HepG2 (cell line): Measurements from ENCODE around the gene CRYGS. TPM values are rescaled to one million over a fixed set of nuclear protein-coding genes. Genes with fewer than 3 reads are reported as not detected.

Experiments used
- AGO2 ChIP-seq: fragments of 200-400 bp; formaldehyde crosslinking; optimal IDR thresholded peaks from 2 replicates; pipeline ENCODE3; 2017; ENCODE audit warnings: mild to moderate bottlenecking, low read depth, low read length, moderate library complexity
- EP300 ChIP-seq, 3 experiments: sonication (generic) in 1 of 3; formaldehyde crosslinking in 1 of 3; IDR thresholded peaks; 2 replicates each; pipeline versions ENCODE4 v1.5.1 to v1.6.1; 2011 to 2020; ENCODE audit warnings: low read depth in 2 of 3, low read length in 2 of 3, borderline replicate concordance in 1 of 3, improper control_type of control experiment in 1 of 3, mild to moderate bottlenecking in 1 of 3, missing genetic modification reagents in 1 of 3, moderate library complexity in 1 of 3
- FOXC1 ChIP-seq: sonication (generic); formaldehyde crosslinking; IDR thresholded peaks from 2 replicates; pipeline ENCODE4 v1.8.0; 2022; ENCODE audit warnings: mild to moderate bottlenecking, missing genetic modification reagents, borderline replicate concordance
- HNRNPLL ChIP-seq: fragments of 200-400 bp; formaldehyde crosslinking; IDR thresholded peaks from 2 replicates; pipeline ENCODE4 v1.6.1; 2017; ENCODE audit warnings: mild to moderate bottlenecking, low read depth, low read length; ENCODE audit not compliant: poor library complexity, severe bottlenecking
- ISX ChIP-seq: sonication (generic); formaldehyde crosslinking; conservative IDR thresholded peaks from 2 replicates; pipeline ENCODE4 v1.5.0; 2020; ENCODE audit warnings: missing genetic modification reagents
- MAX ChIP-seq: IDR thresholded peaks from 2 replicates; pipeline ENCODE4 v1.6.1; 2012; ENCODE audit warnings: inconsistent platforms
- NFIC ChIP-seq: IDR thresholded peaks from 2 replicates; pipeline ENCODE4 v1.6.1; 2012; ENCODE audit warnings: mild to moderate bottlenecking, low read length, inconsistent platforms
- RARA ChIP-seq: IDR thresholded peaks from 2 replicates; pipeline ENCODE4 v1.6.1; 2016; ENCODE audit warnings: missing genetic modification reagents, missing compliant biosample characterization
- REL ChIP-seq: sonication (generic); formaldehyde crosslinking; conservative IDR thresholded peaks from 2 replicates; pipeline ENCODE4 v1.8.0; 2022; ENCODE audit warnings: mild to moderate bottlenecking, missing genetic modification reagents, moderate library complexity
- REXO4 ChIP-seq: sonication (generic); formaldehyde crosslinking; IDR thresholded peaks from 2 replicates; pipeline ENCODE4 v1.8.0; 2022; ENCODE audit warnings: missing genetic modification reagents, mild to moderate bottlenecking, borderline replicate concordance
- SRSF1 ChIP-seq: fragments of 200-400 bp; formaldehyde crosslinking; optimal IDR thresholded peaks from 2 replicates; pipeline ENCODE3; 2017; ENCODE audit warnings: mild to moderate bottlenecking, low read depth, low read length, moderate library complexity
- XBP1 ChIP-seq: sonication (generic); formaldehyde crosslinking; IDR thresholded peaks from 2 replicates; pipeline ENCODE4 v1.5.0; 2020; ENCODE audit warnings: missing genetic modification reagents
- ZBTB43 ChIP-seq: sonication (generic); formaldehyde crosslinking; conservative IDR thresholded peaks from 2 replicates; pipeline ENCODE4 v1.4.0; 2020; ENCODE audit warnings: missing genetic modification reagents
- ZFX ChIP-seq: sonication (generic); formaldehyde crosslinking; IDR thresholded peaks from 2 replicates; pipeline ENCODE4 v1.4.0; 2020; ENCODE audit warnings: mild to moderate bottlenecking, low read depth, missing genetic modification reagents, moderate library complexity
- ZNF20 ChIP-seq: sonication (generic); formaldehyde crosslinking; IDR thresholded peaks from 2 replicates; pipeline ENCODE4 v1.4.0; 2020; ENCODE audit warnings: mild to moderate bottlenecking, moderate library complexity, missing genetic modification reagents
- ZNF326 ChIP-seq: sonication (generic); formaldehyde crosslinking; IDR thresholded peaks from 2 replicates; pipeline ENCODE4 v1.4.0; 2020; ENCODE audit warnings: missing genetic modification reagents, borderline replicate concordance
- polyA plus RNA-seq, 8 experiments: library from polyadenylated mRNA; depleted of rRNA in 3 of 8; stranded (reverse) in 7 of 8; unstranded in 1 of 8; fragments of >200 nt; fragmentation: Illumina TruSeq in 4 of 8; extraction: Trizol in 4 of 8; gene quantifications; 2 replicates each; pipeline versions ENCODE4 v1.2.1 to v1.2.3, GENCODE V29; 2011 to 2016; ENCODE audit warnings: low read depth in 4 of 8, missing spikeins in 1 of 8, mixed read lengths in 1 of 8; ENCODE audit not compliant: insufficient read depth in 1 of 8
- total RNA-seq, 5 experiments: library from RNA; depleted of rRNA; stranded (reverse); fragments of >200 nt; fragmentation: Illumina TruSeq; extraction: Trizol; gene quantifications; 2 replicates each; pipeline ENCODE4 v1.2.3, GENCODE V29; 2016; ENCODE audit warnings: low read depth in 1 of 5
- TF ChIP-seq, protein P1 (sequence below): IDR thresholded peaks from 2 replicates; pipeline ENCODE4 v1.4.0; 2020; ENCODE audit warnings: mild to moderate bottlenecking, missing genetic modification reagents
- TF ChIP-seq, protein P2 (sequence below): sonication (generic); formaldehyde crosslinking; IDR thresholded peaks from 2 replicates; pipeline ENCODE4 v1.4.0; 2020; ENCODE audit warnings: mild to moderate bottlenecking, missing genetic modification reagents
- TF ChIP-seq, protein P3 (sequence below): sonication (generic); formaldehyde crosslinking; IDR thresholded peaks from 2 replicates; pipeline ENCODE4 v1.4.0; 2020; ENCODE audit warnings: missing genetic modification reagents, mild to moderate bottlenecking, borderline replicate concordance

The CRYGS gene
- total and polyA plus RNA-seq, 2 of the 13 experiments (the other 11 are each of a cell fraction or from before 2014, with no cell fraction given) = 2.1 to 6.7 TPM

DNA sequence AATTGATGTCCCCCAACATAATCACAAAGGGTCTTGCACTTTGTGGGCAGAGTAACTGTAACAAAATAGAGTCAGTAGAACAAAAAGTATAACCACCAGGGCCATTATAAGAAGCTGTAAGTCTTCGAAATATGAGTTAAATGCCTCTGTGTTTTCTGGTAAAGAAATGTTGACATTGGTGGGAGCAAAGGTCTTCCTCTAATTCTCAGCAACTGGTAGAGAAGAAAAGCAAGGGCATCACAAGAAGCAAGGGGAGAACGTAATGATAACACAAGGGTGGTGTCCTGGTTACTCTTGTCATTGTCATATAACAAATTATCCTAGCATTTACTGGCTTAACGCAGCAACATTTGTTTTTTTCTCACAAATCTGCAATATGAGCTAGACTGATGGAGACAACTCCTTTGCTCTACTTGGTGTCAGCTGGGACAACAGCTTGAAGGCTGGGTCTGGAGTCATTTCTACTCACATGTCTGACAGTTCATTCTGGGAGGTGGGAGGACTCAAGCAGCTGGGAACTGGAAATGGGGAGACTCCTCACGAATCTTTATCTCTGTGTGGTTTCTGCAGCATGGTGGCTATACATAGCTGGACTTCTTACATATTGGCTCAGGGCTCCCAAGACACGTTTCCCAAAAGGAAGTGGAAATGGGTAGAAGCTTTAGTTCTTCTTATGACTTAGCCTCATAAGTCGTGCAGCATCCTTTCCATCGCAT, 46.6 kb upstream of the CRYGS start (continued):
- TF ChIP-seq, protein P1, sequence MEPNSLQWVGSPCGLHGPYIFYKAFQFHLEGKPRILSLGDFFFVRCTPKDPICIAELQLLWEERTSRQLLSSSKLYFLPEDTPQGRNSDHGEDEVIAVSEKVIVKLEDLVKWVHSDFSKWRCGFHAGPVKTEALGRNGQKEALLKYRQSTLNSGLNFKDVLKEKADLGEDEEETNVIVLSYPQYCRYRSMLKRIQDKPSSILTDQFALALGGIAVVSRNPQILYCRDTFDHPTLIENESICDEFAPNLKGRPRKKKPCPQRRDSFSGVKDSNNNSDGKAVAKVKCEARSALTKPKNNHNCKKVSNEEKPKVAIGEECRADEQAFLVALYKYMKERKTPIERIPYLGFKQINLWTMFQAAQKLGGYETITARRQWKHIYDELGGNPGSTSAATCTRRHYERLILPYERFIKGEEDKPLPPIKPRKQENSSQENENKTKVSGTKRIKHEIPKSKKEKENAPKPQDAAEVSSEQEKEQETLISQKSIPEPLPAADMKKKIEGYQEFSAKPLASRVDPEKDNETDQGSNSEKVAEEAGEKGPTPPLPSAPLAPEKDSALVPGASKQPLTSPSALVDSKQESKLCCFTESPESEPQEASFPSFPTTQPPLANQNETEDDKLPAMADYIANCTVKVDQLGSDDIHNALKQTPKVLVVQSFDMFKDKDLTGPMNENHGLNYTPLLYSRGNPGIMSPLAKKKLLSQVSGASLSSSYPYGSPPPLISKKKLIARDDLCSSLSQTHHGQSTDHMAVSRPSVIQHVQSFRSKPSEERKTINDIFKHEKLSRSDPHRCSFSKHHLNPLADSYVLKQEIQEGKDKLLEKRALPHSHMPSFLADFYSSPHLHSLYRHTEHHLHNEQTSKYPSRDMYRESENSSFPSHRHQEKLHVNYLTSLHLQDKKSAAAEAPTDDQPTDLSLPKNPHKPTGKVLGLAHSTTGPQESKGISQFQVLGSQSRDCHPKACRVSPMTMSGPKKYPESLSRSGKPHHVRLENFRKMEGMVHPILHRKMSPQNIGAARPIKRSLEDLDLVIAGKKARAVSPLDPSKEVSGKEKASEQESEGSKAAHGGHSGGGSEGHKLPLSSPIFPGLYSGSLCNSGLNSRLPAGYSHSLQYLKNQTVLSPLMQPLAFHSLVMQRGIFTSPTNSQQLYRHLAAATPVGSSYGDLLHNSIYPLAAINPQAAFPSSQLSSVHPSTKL (CRISPR knock-in tag) = peak; percentile 47; the same call in 1 of the 2 replicates
- TF ChIP-seq ZFX (CRISPR knock-in tag) (no peak), XBP1 (CRISPR knock-in tag) (no peak), HNRNPLL (no peak), REXO4 (no peak), EP300 (IDR thresholded peaks at IDR 0.05; ENCODE audit: low read depth in 2 of 2, low read length in 2 of 2) (no peak), EP300 (CRISPR knock-in tag; IDR thresholded peaks at IDR 0.05; ENCODE audit: borderline replicate concordance) (no peak), NFIC (no peak), SRSF1 (no peak), MAX (no peak), REL (CRISPR knock-in tag) (no peak), ZNF326 (CRISPR knock-in tag) (no peak), ZBTB43 (CRISPR knock-in tag) (no peak), ZNF20 (CRISPR knock-in tag) (no peak), RARA (CRISPR knock-in tag) (no peak), ISX (CRISPR knock-in tag) (no peak), FOXC1 (CRISPR knock-in tag) (no peak), AGO2 (no peak)
- TF ChIP-seq, protein P2, sequence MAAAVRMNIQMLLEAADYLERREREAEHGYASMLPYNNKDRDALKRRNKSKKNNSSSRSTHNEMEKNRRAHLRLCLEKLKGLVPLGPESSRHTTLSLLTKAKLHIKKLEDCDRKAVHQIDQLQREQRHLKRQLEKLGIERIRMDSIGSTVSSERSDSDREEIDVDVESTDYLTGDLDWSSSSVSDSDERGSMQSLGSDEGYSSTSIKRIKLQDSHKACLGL (CRISPR knock-in tag) = no peak
- TF ChIP-seq, protein P3, sequence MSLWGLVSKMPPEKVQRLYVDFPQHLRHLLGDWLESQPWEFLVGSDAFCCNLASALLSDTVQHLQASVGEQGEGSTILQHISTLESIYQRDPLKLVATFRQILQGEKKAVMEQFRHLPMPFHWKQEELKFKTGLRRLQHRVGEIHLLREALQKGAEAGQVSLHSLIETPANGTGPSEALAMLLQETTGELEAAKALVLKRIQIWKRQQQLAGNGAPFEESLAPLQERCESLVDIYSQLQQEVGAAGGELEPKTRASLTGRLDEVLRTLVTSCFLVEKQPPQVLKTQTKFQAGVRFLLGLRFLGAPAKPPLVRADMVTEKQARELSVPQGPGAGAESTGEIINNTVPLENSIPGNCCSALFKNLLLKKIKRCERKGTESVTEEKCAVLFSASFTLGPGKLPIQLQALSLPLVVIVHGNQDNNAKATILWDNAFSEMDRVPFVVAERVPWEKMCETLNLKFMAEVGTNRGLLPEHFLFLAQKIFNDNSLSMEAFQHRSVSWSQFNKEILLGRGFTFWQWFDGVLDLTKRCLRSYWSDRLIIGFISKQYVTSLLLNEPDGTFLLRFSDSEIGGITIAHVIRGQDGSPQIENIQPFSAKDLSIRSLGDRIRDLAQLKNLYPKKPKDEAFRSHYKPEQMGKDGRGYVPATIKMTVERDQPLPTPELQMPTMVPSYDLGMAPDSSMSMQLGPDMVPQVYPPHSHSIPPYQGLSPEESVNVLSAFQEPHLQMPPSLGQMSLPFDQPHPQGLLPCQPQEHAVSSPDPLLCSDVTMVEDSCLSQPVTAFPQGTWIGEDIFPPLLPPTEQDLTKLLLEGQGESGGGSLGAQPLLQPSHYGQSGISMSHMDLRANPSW = no peak
